Erythroblast (primary cell): ENCODE measurements around the gene KLC4.

ENCODE experiments used
- DNase-seq, 2 experiments: peaks; one replicate each; lab custom pipeline; 2025; lab: John Stamatoyannopoulos, UW
- GATA1 ChIP-seq: IDR thresholded peaks from 2 replicates; pipeline ENCODE4 v1.6.1; 2011; ENCODE audit warnings: low read depth, mild to moderate bottlenecking, control low read depth, low read length, moderate library complexity
- POLR2A ChIP-seq: IDR thresholded peaks from 2 replicates; pipeline ENCODE4 v1.6.1; 2011; ENCODE audit warnings: mild to moderate bottlenecking, low read length

Gene KLC4

GRCh38 chr6:43089467-43089866 lies 30.0 kb downstream of the KLC4 start:
- DNase-seq, result no peak
- TF ChIP-seq POLR2A (no peak), GATA1 (no peak)

DNA sequence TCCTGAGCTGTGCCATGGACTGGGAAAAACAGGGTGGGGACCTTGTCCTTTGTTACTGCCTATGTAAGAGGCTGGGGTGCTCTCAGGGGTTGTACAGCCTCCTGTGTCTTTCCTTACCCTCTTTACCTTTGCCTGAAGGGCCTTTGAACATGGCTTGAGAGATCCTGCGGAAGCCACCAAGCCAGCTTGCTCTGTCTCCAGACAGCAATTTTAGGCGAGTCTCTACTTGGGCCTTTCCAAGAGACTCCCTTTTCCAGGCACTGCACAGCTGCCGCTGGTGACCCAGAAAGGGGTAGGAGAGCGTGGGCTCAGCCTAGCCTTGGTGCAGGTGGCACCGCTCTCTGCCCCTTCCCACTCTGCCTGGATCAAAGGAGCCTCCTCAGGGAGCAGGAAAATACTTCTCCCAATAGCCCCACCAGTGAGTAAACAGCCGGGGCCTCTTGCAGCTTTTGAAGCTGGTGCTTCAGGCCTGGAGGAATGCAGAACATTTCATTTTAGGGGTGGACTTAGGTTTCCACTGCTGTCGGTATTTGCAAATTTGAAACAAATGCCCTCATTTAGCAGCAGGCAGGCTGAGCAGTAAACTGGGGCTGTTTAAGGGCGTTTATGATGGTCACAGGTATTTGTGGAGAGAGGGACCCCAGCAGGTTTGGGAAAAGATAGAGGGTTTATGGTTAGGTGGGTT lies 30.6 kb downstream of the KLC4 start:
- TF ChIP-seq GATA1 (no peak), POLR2A (no peak)
- no peak for DNase-seq

DNA sequence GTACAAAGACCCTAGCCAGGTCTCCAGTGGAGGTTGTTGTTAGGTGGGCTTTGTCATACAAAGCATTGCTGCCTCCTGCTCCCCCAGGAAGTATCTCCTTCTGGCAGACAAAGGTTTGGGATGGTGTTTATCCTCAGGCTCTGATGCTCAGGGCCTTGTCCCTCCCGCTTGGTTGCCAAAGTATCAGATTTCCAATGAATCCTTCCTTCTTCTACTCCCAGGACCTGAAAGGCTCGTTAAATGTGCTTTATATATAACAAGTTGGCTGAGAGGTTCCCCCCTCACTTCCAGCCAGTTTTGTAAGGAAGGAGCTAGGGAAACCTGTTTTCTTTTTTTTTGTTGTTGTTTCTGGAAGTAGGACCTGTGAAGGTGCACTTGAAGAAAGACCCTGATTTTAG lies 31.1 kb downstream of the KLC4 start:
- DNase-seq, result no peak
- TF ChIP-seq GATA1 (no peak), POLR2A (no peak)

GRCh38 chr6:43091020-43091419 lies 31.6 kb downstream of the KLC4 start:
- DNase-seq, result no peak
- TF ChIP-seq POLR2A (no peak), GATA1 (no peak)

GRCh38 chr6:43091436-43091991 lies 32.1 kb downstream of the KLC4 start:
- TF ChIP-seq POLR2A (no peak), GATA1 (no peak)
- no peak for DNase-seq

- DNase-seq, result no peak
- TF ChIP-seq GATA1 (no peak), POLR2A (no peak)
Measured at GRCh38 chr6:43092635-43093034, 33.2 kb downstream of the KLC4 start.

DNA sequence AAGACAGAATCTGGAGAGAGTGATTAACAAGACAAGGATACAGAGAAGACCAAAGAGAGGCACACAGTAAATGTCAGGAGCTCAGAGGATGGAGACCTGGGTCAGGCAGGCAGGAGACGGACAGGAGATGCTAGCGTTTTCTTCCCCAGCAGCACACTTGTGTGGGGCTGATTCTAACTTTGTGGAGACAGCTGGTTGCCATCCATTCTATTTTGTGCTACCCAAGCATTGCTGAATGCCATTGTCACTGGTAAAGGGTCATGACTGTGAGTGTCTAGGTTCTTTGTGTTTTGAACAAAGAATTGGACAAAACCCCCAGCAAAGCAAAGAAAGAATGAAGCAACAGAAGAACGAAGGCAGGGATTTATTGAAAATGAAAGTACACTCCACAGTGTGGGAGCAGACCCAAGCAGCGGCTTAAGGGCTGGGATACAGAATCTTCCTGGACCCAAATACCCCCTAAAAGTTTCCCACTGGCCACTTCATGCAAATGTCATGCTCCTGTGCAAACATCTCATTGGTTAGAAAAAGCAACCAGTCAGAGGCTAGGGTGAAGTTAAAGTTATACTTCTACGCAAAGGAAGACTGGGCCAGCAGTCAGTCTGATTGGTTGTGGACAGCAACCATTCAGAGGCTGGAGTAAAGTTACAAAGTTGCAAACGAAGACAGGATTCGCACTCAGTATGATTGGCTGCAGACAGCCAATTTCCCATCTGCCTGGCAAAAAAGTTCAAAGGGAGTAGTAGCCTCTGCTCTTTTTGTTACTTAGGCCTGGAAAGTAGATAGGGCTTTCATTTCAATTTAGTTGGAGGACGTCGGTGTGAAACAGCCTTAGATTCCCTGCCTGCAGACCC lies 34.2 kb downstream of the KLC4 start:
- DNase-seq, result no peak
- no peak for TF ChIP-seq GATA1
- no peak for TF ChIP-seq POLR2A

DNA sequence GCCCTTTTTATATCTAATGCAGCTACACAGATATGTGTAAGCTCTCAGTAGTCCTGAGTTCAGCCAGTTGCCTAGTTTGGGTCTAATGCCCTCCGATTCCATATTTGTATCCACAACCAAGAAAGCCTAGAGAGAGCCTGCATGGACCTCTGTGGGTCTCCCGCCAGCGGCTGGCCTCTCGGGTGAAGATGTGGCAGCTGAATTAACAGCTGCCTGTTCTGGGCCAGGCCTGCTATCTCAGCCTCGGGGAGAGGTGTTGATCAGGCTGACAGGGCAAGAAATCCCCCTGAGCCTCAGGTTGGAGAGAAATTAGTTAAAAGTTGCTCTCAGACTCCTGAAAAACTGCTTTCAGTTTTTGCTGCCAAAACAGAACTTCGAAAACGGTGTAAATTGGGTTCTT lies 36.5 kb downstream of the KLC4 start:
- no peak for DNase-seq
- TF ChIP-seq GATA1, result no peak
- no peak for TF ChIP-seq POLR2A

- DNase-seq, result no peak
- TF ChIP-seq POLR2A, result no peak
- TF ChIP-seq GATA1, result no peak
Measured at GRCh38 chr6:43096451-43097097, 37.1 kb downstream of the KLC4 start.

DNA sequence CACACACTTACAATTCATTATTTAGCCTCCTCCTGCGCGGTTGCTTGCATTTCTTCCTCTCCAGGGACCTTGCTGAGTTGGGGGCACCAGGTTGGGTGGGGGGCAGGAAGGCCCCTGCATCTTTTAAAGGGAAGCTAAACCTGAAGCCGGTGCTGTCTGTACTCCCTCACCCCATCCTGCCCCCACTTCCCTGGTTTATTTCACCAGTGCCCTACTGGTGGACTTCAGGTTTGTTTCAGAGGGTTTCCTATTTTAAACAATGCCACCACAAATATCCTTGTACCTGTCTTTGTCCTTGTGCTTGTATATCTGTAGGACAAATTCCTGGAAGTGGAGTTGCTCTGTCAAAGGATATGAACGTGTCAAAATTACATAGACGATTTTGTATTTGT lies 37.7 kb downstream of the KLC4 start:
- no peak for DNase-seq
- TF ChIP-seq POLR2A (no peak), GATA1 (no peak)

DNA sequence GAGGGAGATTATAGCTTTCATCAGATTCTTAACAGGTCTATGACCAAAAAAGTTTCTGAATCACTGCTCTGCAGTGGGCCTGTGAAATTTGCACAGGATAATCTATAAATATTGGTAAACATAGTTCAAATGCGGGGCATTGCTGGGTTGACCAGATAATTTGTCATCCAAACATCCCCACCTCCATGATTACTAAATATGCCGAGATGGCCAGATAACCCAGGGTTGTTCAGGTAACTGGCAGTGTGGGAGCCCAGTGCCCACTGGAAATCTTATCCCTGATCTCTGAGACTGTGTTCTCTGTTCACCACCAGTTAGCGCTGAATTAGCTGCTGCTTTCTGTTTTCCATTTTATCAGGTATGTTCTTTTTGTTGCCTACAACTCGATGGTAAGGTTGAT lies 38.1 kb downstream of the KLC4 start:
- no peak for TF ChIP-seq POLR2A
- TF ChIP-seq GATA1, result no peak
- no peak for DNase-seq

GRCh38 chr6:43101497-43101896 lies 42.1 kb downstream of the KLC4 start:
- DNase-seq, result no peak
- TF ChIP-seq GATA1 (no peak), POLR2A (no peak)

- no peak for TF ChIP-seq POLR2A
- TF ChIP-seq GATA1, result no peak
Measured at GRCh38 chr6:43103253-43103876, 43.9 kb downstream of the KLC4 start.

DNA sequence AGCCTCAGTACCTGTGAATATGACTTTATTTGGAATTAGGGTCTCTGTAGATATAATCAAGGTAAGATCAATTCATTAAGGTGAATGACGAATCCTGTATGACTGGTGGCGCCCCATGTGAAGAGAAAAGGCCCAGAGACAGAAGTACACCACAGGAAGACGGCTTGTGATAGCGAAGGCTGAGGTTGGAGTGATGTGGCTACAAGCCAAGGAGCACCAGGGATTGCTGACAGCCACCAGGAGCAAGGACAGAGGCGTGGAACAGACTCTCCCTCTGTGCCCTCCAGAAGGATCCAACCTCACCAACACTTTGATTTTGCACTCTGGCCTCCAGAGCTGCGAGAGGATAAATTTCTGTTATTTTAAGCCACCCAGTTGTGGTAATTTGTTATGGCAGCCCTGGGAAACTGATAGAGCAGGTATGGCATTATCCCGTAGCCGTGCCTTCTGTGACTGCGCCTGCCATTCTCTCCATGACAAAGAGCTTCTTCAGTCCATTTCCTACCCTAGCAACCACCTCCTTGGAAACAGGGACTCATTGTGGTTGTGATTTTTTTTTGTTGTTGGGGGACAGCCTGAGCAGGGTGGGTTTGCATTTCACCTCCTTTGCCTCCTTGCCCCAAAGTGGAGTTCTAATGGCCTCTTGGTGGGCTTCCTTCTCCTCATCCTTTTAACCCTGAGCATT lies 46.2 kb downstream of the KLC4 start:
- TF ChIP-seq GATA1 (no peak), POLR2A (no peak)
- DNase-seq, result no peak

More at GRCh38 chr6:43103253-43103876, 43.9 kb downstream of the KLC4 start:
- DNase-seq, result no peak
